Ascending aorta (tissue), 2 donors: ENCODE measurements around the gene OTUD4. TPM values are rescaled to one million over a fixed set of nuclear protein-coding genes. Genes with fewer than 3 reads are reported as not detected.
A peak's percentile ranks its signal among the peaks of the same experiment; 100 is the strongest.

ENCODE experiments used
- DNase-seq, 2 donors: peaks; one replicate each; pipeline ENCODE4 v3.0.0-alpha.2; 2019; ENCODE audit warnings: low spot score in 2 of 2
- H3K27ac ChIP-seq, 2 donors: fragments of 200-600 bp; sonication (generic); one replicate each; pipeline ENCODE4 v1.5.1; 2016 to 2017; ENCODE audit warnings: mild to moderate bottlenecking in 1 of 2
- H3K27me3 ChIP-seq: fragments of 200-600 bp; sonication (generic); one replicate; pipeline ENCODE4 v1.5.1; 2017
- H3K36me3 ChIP-seq, 2 donors: fragments of 200-600 bp; sonication (generic); one replicate each; pipeline ENCODE4 v1.5.1; 2016
- H3K4me1 ChIP-seq, 2 donors: fragments of 200-600 bp; sonication (generic); one replicate each; pipeline ENCODE4 v1.5.1; 2016 to 2017; ENCODE audit warnings: mild to moderate bottlenecking in 1 of 2
- H3K4me3 ChIP-seq, 2 donors: fragments of 200-600 bp; sonication (generic); one replicate each; pipeline ENCODE4 v1.5.1; 2016 to 2017; ENCODE audit warnings: mild to moderate bottlenecking in 1 of 2
- H3K9me3 ChIP-seq, 2 donors: fragments of 200-600 bp; sonication (generic); one replicate each; pipeline ENCODE4 v1.5.1; 2016
- intact Hi-C: fragments of 100-400 bp; cut with DNase I; formaldehyde crosslinking; loops from one replicate; pipeline ENCODE4 v1.15.1; 2023
- total RNA-seq: library from RNA; depleted of rRNA; stranded (reverse); fragments of >200 nt; gene quantifications from one replicate; pipeline ENCODE4 v1.1.0, GENCODE V29; 2016
- TF ChIP-seq, protein P1 (sequence below), 3 experiments: fragments of 200-600 bp in 2 of 3; fragments of 450-650 bp in 1 of 3; sonication (generic) in 2 of 3; IDR thresholded peaks; one replicate each; pipeline ENCODE4 v1.5.1; 2016 to 2019; ENCODE audit warnings: antibody characterized with exemption in 3 of 3, mild to moderate bottlenecking in 1 of 3, moderate library complexity in 1 of 3

OTUD4 gene
- total RNA-seq, 1 donor from 2014 or later, result 81.4 TPM

DNA sequence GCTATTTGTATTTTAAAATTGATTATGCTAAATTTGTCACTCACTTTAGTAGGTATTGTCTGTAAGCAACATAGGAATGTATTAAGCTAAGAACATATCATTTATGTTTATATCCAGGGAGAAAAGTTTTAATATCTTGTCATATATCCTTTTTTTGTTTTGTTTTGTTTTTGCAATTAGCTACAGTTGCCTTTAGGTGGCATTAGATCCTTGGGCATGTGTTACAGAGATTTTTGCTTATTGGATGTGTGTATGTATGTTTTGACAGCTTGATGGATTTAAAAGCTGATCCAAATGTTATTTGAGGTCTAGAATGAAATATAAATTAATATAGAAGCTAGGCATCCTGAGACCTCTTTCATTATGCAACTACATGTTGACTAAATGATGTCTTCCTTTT lies 36.1 kb upstream of the OTUD4 start:
- H3K4me3 ChIP-seq, result no peak overlapping the region
- intact Hi-C loops, result loop anchor here (5.0 kb wide), 1 partner anchor 396 kb away; no protein-coding TSS in a partner anchor

DNA sequence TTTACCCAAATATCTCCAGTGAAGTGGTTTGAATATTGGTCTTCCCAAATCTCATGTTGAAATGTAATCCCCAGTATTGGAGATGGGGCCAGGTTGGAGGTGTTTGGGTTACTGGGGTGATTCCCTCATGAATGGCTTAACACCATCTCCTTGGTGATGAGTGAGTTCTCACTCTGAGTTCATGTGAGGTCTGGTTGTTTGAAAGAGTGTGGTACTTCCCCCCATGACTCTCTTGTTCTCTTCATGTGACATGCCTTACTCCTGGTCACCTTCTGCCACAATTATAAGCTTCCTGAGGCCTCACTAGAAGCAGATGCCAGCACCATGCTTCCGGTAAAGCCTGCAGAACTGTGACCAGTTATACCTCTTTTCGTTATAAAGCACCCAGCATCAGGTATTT lies 32.9 kb upstream of the OTUD4 start:
- no peaks in the 10 kb centered on the region for H3K4me1 ChIP-seq
- DNase-seq, result no peak
- TF ChIP-seq, protein P1, sequence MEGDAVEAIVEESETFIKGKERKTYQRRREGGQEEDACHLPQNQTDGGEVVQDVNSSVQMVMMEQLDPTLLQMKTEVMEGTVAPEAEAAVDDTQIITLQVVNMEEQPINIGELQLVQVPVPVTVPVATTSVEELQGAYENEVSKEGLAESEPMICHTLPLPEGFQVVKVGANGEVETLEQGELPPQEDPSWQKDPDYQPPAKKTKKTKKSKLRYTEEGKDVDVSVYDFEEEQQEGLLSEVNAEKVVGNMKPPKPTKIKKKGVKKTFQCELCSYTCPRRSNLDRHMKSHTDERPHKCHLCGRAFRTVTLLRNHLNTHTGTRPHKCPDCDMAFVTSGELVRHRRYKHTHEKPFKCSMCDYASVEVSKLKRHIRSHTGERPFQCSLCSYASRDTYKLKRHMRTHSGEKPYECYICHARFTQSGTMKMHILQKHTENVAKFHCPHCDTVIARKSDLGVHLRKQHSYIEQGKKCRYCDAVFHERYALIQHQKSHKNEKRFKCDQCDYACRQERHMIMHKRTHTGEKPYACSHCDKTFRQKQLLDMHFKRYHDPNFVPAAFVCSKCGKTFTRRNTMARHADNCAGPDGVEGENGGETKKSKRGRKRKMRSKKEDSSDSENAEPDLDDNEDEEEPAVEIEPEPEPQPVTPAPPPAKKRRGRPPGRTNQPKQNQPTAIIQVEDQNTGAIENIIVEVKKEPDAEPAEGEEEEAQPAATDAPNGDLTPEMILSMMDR (IDR thresholded peaks at IDR 0.05), result no peak
- no peaks in the 10 kb centered on the region for H3K27me3 ChIP-seq
- H3K27ac ChIP-seq, result no peak overlapping the region
- no peak overlapping the region for H3K4me3 ChIP-seq
- H3K9me3 ChIP-seq, result no peaks in the 10 kb centered on the region
- intact Hi-C loops, result no loop called here
- no peaks in the 10 kb centered on the region for H3K36me3 ChIP-seq

More for the DNA sequence above, 36.1 kb upstream of the OTUD4 start:
- H3K27ac ChIP-seq, result no peak overlapping the region
- no peaks in the 10 kb centered on the region for H3K9me3 ChIP-seq
- no peaks in the 10 kb centered on the region for H3K4me1 ChIP-seq
- H3K36me3 ChIP-seq, result no peaks in the 10 kb centered on the region
- TF ChIP-seq, protein P1 (IDR thresholded peaks at IDR 0.05), result peak in 2 of 3 experiments; percentile 27 to 44
- H3K27me3 ChIP-seq, result no peaks in the 10 kb centered on the region
- no peak for DNase-seq

DNA sequence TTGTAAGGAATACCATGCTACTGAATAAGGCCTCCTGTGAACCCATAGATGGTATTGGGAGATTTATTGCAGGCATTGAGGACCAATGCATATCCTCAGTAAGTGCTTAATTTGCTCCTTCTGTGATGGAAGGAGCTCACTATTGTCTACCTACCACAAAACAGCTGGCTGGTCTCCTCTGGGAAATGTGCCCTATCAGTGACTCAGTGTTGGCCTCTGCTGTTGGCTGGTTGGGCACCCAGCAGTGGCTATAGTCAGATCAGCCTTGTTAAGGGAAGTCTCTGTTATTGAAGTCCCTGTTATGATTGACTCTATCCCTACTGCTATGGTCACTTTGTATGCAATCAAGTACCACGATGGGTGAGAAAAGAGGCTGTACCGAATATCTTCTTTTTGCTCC lies 27.5 kb upstream of the OTUD4 start:
- Histone ChIP-seq H3K27me3 (no peaks in the 10 kb centered on the region), H3K4me1 (no peaks in the 10 kb centered on the region), H3K27ac (no peak overlapping the region), H3K9me3 (no peaks in the 10 kb centered on the region), H3K4me3 (no peak overlapping the region), H3K36me3 (no peaks in the 10 kb centered on the region)
- TF ChIP-seq, protein P1 (IDR thresholded peaks at IDR 0.05), result no peak
- intact Hi-C loops, result no loop called here
- no peak for DNase-seq

DNA sequence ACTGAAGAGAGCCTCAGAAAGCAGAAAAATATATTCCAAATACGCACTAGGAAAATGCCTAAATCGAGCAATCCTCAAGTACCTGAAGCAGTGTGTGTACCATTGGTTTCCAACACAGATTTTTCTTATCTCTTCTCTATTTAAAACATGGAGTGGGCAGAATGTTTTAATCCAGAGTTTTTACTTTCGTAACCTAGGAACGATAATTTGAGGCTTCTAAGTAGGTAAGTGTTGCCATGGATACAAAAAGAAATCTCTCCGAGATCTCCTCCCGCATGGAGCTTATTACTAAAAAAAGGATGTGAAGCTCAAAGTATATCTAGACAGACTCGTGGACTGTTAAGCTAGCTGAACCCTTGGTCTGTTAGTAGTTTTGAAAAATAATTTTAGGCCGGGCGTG lies 23.0 kb upstream of the OTUD4 start:
- Histone ChIP-seq H3K9me3 (no peaks in the 10 kb centered on the region), H3K4me3 (no peak overlapping the region), H3K4me1 (no peaks in the 10 kb centered on the region), H3K27me3 (no peaks in the 10 kb centered on the region), H3K27ac (no peak overlapping the region), H3K36me3 (no peaks in the 10 kb centered on the region)
- TF ChIP-seq, protein P1 (IDR thresholded peaks at IDR 0.05), result no peak
- no peak for DNase-seq
- intact Hi-C loops, result no loop called here

DNA sequence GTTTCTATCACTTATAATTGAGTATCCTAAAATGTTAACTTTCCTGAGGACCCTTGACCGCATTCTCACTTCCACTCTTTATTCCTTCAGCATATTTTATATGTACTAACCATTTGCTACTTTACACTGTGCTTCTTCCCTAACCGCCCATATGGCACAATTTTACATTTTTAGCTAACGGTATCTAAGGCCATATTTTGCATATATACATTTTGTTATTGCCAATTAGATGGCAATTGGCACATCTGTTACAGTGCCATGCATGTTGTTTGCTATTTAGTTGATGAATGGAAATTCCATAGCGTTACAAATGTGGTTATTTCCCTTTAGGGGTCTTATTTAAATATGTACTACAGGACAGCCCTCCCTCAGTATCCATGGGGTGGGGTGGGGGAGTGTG lies 20.0 kb upstream of the OTUD4 start:
- H3K4me1 ChIP-seq, result no peaks in the 10 kb centered on the region
- no peaks in the 10 kb centered on the region for H3K9me3 ChIP-seq
- intact Hi-C loops, result no loop called here

More for the DNA sequence above, 20.0 kb upstream of the OTUD4 start:
- H3K27me3 ChIP-seq, result no peaks in the 10 kb centered on the region
- H3K36me3 ChIP-seq, result no peaks in the 10 kb centered on the region
- no peak overlapping the region for H3K4me3 ChIP-seq
- no peak overlapping the region for H3K27ac ChIP-seq
- DNase-seq, result no peak
- TF ChIP-seq, protein P1 (IDR thresholded peaks at IDR 0.05), result no peak
